ENCODE data around the gene CRYGD. TPM values are rescaled to one million over a fixed set of nuclear protein-coding genes. Genes with fewer than 3 reads are reported as not detected.
"Not testable (repeated sequence)": the region's sequence is repeated elsewhere in the genome, so short reads cannot be mapped to it uniquely, and the experiment has no call there.

CRYGD gene
- total RNA-seq: not detected

- not testable (repeated sequence) for DNase-seq
These were observed at the start of gene CRYGD for GRCh38 chr2:208124013-208124715. Gene CRYGD (minus strand): TSS chr2:208124524. CDS start chr2:208124473, 51 bp downstream.

DNA sequence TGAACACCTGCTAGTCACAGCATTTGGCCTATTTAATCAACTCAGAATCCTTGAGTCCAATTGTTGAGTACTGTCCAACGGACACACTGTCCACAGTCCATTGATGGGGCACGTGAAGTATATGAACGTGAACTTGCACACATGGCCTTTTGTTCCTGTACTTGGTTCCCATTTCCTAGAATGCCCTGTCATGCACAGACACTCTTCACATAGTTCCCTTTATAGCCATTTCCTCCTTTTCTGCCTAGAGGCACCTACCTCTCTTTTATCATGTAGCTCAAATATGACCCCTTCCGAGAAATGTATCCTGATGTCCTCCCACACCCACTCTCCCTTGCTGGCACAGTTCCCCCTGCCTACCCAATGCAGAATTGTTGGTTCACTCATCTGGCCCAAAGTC is 47.8 kb upstream of the CRYGD start:
- no peak for DNase-seq

GRCh38 chr2:208164951-208165755 is 40.8 kb upstream of the CRYGD start:
- no peak for DNase-seq

DNA sequence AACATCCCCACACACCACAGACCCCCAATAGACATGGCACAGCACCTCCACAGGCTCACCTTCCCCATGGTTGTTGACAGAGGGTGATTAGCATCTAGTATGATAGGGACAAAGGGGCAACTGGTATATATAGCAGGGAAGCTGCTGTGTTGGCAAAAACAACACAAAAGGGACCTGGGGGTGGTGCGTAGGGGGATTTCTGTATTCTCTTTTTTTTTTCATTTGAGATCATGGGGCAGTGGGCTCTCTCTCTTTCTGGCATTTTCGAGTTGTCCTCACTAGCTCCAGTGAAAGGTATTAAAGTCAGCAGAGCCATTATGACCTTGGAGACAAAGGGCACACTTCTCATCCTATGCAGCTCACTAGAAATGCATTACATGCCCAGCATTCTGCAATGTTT is 39.2 kb upstream of the CRYGD start, which contains the start of gene CRYGA:
TSS of gene CRYGA (minus strand) at position 101 of the 400 bp plus-strand sequence. CDS start at position 68, 33 bp downstream.
- no peak for DNase-seq

DNA sequence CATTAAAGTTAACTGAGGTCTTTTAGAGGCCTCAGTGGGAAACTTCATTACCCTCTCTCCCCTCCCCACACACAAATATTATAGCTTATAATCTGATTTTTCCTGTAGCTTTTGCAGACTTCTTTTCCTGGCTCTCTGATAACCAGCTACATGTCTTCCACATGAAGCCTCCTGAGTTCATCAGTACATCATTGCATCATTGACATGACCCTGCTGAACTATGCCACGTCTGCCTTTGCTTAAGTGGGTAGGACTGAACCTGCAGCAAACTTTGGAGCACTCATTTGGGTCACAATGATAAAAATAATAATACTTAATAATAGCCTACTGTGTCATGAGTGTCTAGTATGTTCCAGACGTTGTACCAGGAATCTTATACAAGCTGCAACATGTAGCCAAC is 32.1 kb upstream of the CRYGD start:
- DNase-seq: no peak

- no peak for DNase-seq
These were observed 28.8 kb upstream of the CRYGD start for GRCh38 chr2:208153156-208153555.

- DNase-seq: no peak
These were observed 26.6 kb upstream of the CRYGD start for GRCh38 chr2:208150956-208151355.

DNA sequence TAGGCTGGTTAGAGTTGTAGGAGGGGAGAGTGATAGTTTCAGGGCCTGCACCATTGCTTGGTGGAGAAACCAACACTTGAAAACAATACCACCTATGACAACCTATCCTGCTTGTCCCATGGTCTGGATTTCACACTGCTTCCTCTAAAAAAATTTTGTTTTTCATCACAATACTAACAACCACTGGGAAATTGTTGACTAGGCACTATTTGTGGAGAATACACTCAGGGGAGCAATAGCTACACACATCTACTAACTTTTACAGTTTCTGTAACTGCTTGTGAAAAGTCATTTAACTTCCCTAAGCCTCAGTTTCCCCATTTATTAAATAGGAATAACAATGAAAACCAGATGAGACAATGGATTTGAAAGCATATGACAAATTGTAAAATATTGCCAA is 25.8 kb upstream of the CRYGD start:
- no peak for DNase-seq

- DNase-seq: no peak
These were observed 24.5 kb upstream of the CRYGD start for GRCh38 chr2:208148803-208149202.

GRCh38 chr2:208147759-208148158 is 23.4 kb upstream of the CRYGD start:
- DNase-seq: no peak

DNA sequence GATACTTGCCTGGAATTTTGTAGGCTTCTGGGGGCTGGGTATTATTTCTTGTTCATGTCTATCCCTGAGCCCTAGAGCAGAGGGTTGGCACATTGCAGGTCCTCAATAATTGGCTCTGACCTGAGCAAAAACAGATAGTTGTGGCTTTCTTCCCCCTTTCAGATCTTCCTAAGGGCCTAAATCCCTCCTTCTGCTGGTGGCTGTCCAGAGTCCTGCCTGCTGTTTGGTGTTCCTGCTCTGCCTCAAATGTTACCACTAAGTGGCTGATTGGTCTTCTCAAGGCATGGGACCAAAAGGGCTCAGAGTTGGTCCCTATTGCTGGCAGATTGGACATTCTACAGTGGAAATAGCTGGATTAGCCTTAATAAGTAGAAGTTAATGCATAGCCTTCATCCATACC is 22.7 kb upstream of the CRYGD start:
- no peak for DNase-seq

DNA sequence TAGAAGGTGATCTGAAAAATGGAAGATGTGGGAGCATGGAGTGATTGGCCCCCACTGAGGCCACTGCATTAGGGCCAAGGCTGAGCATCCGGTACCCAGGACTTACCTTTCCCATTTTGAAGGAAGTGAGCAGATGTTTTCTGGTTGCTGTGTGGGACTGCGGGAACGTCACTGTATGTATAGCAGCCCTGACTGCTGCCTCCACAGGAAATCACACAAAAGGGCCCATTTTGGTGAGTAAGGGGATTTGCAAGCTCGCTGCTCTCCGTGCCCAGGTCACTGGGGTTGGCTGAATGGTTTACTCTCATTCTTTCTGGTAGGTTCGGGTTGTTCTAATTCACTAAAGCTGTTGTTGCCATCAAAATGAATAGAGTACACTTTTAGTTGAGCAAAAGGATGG is 21.7 kb upstream of the CRYGD start, which contains the start of gene CRYGB:
TSS of gene CRYGB (minus strand) at position 153 of the 400 bp plus-strand sequence. CDS start at position 115, 38 bp downstream.
- DNase-seq: no peak

GRCh38 chr2:208142925-208143799 is 18.8 kb upstream of the CRYGD start:
- no peak for DNase-seq

DNA sequence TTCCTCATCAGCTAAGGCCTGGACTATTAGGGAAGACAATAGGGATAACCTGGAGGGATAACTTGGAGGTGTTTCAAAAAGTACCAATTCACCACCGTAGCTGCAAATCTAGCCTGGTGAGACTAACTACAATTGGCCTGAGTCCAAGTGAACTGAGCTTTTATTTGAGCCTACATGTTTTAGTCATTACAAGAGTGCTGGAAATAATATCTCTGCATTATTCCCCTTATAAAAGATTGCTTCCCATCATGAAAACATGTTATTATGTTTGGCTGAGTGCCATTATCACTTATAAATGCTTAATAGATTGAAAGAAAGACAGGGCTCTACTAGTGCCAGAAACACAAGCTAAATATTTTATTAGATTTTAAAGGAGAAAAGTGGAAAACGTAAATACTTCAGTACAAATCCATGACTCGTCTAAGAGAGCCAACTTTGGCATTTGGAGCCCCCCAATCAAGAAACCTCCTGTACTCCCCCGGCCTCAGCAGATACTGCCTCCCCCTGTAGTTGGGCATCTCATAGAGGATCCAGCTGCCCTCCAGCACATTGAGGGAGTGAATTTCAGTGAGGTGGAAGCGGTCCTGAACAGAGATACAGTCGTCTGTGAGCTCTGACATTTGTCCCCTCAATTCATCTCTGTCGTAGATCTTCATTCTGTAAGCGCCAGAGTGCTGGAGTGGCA is 18.1 kb upstream of the CRYGD start:
- no peak for DNase-seq

- no peak for DNase-seq
These were observed 15.1 kb upstream of the CRYGD start for GRCh38 chr2:208139447-208139846.

- DNase-seq: not testable (repeated sequence)
These were observed 14.0 kb upstream of the CRYGD start for GRCh38 chr2:208138334-208138733.

- DNase-seq: no peak
These were observed 12.4 kb upstream of the CRYGD start for GRCh38 chr2:208136716-208137094.

GRCh38 chr2:208135794-208136715 is 11.7 kb upstream of the CRYGD start:
- no peak for DNase-seq

DNA sequence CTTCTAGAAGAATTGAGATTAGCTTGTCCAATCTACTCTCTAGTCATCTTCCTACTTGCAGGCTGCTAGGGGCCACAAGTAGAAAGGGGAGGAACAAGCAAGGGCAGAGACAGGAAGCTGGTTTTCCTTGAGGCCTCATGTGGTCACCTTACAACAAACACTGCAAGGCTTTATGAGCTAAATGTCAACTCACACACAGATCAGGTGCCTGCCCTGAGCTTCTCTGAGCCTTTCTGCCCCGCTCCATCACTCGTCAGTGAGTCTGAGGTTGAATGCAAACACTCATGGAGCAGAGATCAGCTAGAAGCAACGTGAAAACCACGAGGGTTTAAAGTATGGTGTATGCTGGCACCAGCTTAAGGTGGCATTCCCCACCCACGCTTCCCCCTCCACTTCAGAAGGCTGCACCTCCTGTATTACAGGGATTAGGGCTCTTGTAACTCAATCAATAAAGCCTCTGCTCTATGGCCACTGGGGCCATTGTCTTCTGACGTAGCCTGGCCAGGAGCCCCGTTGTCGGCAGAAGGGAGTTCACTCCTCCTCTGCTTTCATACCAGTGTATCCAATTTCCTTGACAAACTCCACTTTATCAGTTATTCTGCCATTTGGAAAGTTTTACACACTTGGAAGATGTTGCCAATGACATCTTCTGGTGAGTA is 10.7 kb upstream of the CRYGD start:
- DNase-seq: no peak

GRCh38 chr2:208130712-208131110 is 6.4 kb upstream of the CRYGD start:
- no peak for DNase-seq
